Upper lobe of right lung (tissue), 1 donor: ENCODE results near the gene HLA-B. TPM values are rescaled to one million over a fixed set of nuclear protein-coding genes. Genes with fewer than 3 reads are reported as not detected.
"Not testable (repeated sequence)": the region's sequence is repeated elsewhere in the genome, so short reads cannot be mapped to it uniquely, and the experiment has no call there.

Experiments used
- ATAC-seq: fragments of 200-7000 bp; cut with Tn5 transposase; one replicate; pipeline ENCODE4 v1.9.1; 2020; ENCODE audit warnings: mild to moderate bottlenecking, moderate library complexity
- DNase-seq: peaks from one replicate; pipeline ENCODE4 v3.0.0-alpha.2; 2020
- H3K27ac ChIP-seq: fragments of 200-600 bp; one replicate; pipeline ENCODE4 v1.8.0; 2022
- H3K27me3 ChIP-seq: fragments of 200-600 bp; one replicate; pipeline ENCODE4 v1.8.0; 2022; ENCODE audit warnings: mild to moderate bottlenecking
- H3K36me3 ChIP-seq: fragments of 200-600 bp; one replicate; pipeline ENCODE4 v1.8.0; 2022
- H3K4me1 ChIP-seq: fragments of 200-600 bp; one replicate; pipeline ENCODE4 v1.8.0; 2022
- H3K4me3 ChIP-seq: fragments of 200-600 bp; one replicate; pipeline ENCODE4 v1.8.0; 2022; ENCODE audit warnings: mild to moderate bottlenecking
- H3K9me3 ChIP-seq: fragments of 200-600 bp; one replicate; pipeline ENCODE4 v1.8.0; 2022
- intact Hi-C: fragments of 100-400 bp; cut with DNase I; formaldehyde crosslinking; loops from one replicate; pipeline ENCODE4 v1.11.0; 2022
- total RNA-seq: library from RNA; stranded (reverse); fragmentation: NEBNext Ultra II Directional; extraction: Animal tissue kit (Norgen Biotek cat#: 25700); gene quantifications from one replicate; pipeline ENCODE4 v1.2.1, GENCODE V29; 2021
- TF ChIP-seq, protein P1 (sequence below): fragments of 200-600 bp; IDR thresholded peaks from one replicate; pipeline ENCODE4 v1.8.0; 2022; ENCODE audit warnings: antibody characterized with exemption
- donor health status: DM: no; HTN: yes; CAD: no; lungs with severe emphysema.

Gene HLA-B
- total RNA-seq, 1 donor from 2014 or later, result 2,632 TPM

- peaks cover 10% of the 10 kb centered on the region for H3K36me3 ChIP-seq
- DNase-seq, result peak; percentile 86
- intact Hi-C loops, result loop anchor here (5.0 kb wide), 1 partner anchor 46 kb away; no protein-coding TSS in a partner anchor
- peaks cover 26% of the 10 kb centered on the region for H3K4me1 ChIP-seq
- H3K4me3 ChIP-seq, result no peak overlapping the region
- no peak overlapping the region for H3K27ac ChIP-seq
- no peaks in the 10 kb centered on the region for H3K27me3 ChIP-seq
- ATAC-seq, result peak; percentile 73
- TF ChIP-seq, protein P1, sequence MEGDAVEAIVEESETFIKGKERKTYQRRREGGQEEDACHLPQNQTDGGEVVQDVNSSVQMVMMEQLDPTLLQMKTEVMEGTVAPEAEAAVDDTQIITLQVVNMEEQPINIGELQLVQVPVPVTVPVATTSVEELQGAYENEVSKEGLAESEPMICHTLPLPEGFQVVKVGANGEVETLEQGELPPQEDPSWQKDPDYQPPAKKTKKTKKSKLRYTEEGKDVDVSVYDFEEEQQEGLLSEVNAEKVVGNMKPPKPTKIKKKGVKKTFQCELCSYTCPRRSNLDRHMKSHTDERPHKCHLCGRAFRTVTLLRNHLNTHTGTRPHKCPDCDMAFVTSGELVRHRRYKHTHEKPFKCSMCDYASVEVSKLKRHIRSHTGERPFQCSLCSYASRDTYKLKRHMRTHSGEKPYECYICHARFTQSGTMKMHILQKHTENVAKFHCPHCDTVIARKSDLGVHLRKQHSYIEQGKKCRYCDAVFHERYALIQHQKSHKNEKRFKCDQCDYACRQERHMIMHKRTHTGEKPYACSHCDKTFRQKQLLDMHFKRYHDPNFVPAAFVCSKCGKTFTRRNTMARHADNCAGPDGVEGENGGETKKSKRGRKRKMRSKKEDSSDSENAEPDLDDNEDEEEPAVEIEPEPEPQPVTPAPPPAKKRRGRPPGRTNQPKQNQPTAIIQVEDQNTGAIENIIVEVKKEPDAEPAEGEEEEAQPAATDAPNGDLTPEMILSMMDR, result peak; percentile 97
- H3K9me3 ChIP-seq, result no peaks in the 10 kb centered on the region
These were observed 39.6 kb upstream of the HLA-B start for GRCh38 chr6:31396422-31397152.

DNA sequence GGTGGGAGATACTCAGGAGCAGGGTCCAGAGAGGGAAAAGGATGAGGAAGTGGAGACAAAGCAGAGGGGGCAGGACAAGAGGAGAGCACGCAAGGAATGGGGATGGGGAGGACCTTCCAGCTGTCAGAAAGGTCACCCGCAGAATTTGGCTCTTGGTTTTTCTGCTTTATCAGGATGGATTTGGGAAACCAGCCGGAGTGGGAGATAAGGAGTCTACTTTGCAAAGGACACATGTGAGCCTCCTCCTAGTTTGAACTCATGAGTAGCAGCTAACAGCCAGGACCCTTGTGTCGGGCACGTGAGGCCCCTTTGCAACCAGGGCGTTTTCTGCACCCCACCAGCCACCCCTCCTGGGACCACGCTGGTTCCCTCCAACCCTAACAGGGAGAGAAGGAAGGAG is 38.9 kb upstream of the HLA-B start:
- DNase-seq (no peak), ATAC-seq (no peak)
- TF ChIP-seq, protein P1, result no peak
- H3K4me3 ChIP-seq, result no peak overlapping the region
- H3K36me3 ChIP-seq, result peaks cover 10% of the 10 kb centered on the region
- H3K27me3 ChIP-seq, result no peaks in the 10 kb centered on the region
- H3K27ac ChIP-seq, result no peak overlapping the region
- peaks cover 22% of the 10 kb centered on the region for H3K4me1 ChIP-seq
- H3K9me3 ChIP-seq, result no peaks in the 10 kb centered on the region
- intact Hi-C loops, result loop anchor here (5.0 kb wide), 1 partner anchor 46 kb away; no protein-coding TSS in a partner anchor

DNA sequence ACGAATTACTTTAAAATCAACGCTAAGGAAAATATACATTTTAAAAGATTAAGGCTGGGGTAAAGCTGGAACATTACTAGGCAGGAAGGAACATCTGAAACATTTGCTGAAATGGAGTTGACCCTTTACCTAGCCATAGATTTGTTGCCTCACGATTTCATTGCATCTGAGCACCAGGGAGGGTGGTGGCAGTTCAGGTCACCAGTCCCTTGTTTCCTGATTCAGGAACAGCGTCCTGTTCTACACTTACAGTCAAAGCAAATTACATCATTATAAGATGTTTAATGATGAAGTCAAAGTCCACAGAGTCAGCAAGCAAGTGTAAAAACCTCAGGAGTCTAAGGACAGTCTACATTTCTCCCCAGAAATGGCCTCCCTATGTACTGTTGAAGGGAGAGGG is 37.4 kb upstream of the HLA-B start:
- H3K27me3 ChIP-seq, result no peaks in the 10 kb centered on the region
- H3K27ac ChIP-seq, result no peak overlapping the region
- H3K4me1 ChIP-seq, result peaks cover 22% of the 10 kb centered on the region
- ATAC-seq (no peak), DNase-seq (no peak)
- TF ChIP-seq, protein P1, result no peak
- H3K4me3 ChIP-seq, result no peak overlapping the region
- peaks cover 10% of the 10 kb centered on the region for H3K36me3 ChIP-seq
- H3K9me3 ChIP-seq, result no peaks in the 10 kb centered on the region
- intact Hi-C loops, result no loop called here

GRCh38 chr6:31393932-31394331 is 37.0 kb upstream of the HLA-B start:
- H3K9me3 ChIP-seq, result no peaks in the 10 kb centered on the region
- H3K4me3 ChIP-seq, result no peak overlapping the region
- H3K4me1 ChIP-seq, result peaks cover 19% of the 10 kb centered on the region
- intact Hi-C loops, result no loop called here
- no peak overlapping the region for H3K27ac ChIP-seq
- no peaks in the 10 kb centered on the region for H3K27me3 ChIP-seq
- TF ChIP-seq, protein P1, result no peak
- H3K36me3 ChIP-seq, result peaks cover 10% of the 10 kb centered on the region
- no peak for DNase-seq
- ATAC-seq, result no peak

- H3K9me3 ChIP-seq, H3K4me1 ChIP-seq, DNase-seq, H3K27ac ChIP-seq, ATAC-seq, H3K4me3 ChIP-seq, intact Hi-C loops, H3K27me3 ChIP-seq: not testable (repeated sequence)
- H3K36me3 ChIP-seq, result peaks cover 10% of the 10 kb centered on the region
These were observed 32.8 kb upstream of the HLA-B start for GRCh38 chr6:31389802-31390132.

GRCh38 chr6:31388916-31389801 is 32.2 kb upstream of the HLA-B start:
- H3K4me1 ChIP-seq, H3K27ac ChIP-seq, H3K36me3 ChIP-seq, intact Hi-C loops, H3K4me3 ChIP-seq, H3K9me3 ChIP-seq, H3K27me3 ChIP-seq, DNase-seq: not testable (repeated sequence)
- ATAC-seq, result peak; percentile 46
